NCI-H146 treated with DMSO at 0.1 percent for 48 hours (cell line): ENCODE data around the gene ZNF429.
"Not testable (repeated sequence)": the region's sequence is repeated elsewhere in the genome, so short reads cannot be mapped to it uniquely, and the experiment has no call there.

ENCODE experiments used
- DNase-seq: peaks from one replicate; lab custom pipeline; 2025; ENCODE audit not compliant: unreplicated experiment; lab: John Stamatoyannopoulos, UW

ZNF429 gene

DNA sequence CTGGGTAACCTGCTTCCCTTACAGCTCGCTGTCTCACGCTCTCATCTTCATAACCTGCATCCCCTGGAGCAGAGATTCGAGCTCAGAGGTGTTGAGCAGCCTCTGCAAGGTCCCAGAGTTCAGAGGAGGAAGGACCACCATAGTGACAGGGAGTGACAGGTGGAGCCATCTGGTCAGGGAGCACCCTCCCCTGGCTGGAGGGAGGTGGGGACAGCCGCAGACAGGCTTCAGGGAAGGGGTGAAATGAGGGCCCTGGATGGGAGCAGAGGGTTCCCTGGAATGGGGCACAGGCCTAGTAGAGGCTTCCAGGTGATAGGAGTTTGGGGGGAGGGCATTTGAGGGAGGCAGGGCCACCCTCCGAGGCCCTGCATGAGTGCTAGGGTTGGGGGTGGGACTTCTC lies 82.1 kb downstream of the ZNF429 start:
- DNase-seq: no peak

DNA sequence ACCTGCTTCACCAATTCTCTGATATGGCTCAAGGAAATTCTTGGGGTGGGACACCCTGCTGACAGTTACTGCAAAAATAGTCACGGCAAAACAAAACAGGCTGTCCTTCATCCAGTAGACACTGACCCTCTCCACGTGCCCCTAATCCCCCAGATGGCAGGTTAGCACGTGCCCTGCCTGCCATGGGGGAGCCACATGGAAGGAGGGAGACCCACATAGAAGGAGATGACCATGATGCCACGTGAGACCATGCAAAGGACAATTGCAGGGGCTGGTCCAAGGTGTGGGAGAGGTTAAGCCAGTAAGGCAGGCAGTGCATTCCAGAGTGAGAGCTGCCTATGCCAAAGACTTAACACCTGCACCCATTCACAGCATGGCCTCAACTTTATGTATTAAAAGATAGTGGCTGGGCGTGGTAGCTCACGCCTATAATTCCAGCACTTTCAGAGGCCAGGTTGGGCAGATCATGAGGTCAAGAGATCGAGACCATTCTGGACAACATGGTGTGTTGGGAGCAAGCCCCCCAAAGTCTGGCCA lies 82.7 kb downstream of the ZNF429 start:
- DNase-seq: no peak

DNA sequence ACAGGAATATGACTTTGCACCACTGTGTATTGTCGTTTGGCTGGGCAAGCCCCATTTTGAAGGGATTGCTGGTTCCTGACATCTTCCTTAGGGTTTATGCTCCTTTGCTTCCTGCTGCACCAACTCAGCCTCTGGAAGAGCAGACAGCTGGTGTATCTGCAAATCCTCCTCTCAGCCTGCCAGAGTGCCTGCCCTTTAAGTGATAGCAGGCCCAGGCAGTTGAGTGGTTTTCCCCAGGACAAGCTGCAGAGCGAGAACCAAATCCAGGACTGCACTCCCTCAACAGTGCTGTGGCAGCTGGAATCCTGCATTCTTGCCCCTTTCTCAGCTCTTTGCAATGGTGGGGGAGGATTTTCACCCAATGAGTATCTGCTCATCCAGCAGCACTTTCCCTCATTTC lies 85.5 kb downstream of the ZNF429 start:
- no peak for DNase-seq

DNA sequence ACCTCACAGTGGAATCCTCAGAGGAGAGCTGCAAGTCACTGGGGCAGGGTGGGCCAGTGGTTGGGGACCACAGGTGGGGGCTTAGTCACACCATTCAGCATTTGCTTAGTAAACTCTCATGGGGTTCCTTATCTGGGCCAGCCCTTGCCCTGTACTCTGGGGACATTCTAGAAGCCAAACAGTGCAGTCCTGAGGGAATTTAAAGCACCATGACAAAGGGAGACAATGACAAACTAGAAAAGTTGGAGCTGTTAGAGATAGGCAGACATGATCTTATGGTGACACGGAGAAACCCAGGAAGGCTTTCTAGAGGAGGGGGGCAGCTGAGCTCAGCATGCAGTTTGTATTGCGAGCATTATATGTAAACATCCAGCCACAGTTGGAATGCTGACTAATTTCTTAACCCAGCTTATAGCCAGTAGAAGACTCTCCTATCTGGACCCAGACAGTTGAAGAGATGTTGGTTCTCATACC lies 87.6 kb downstream of the ZNF429 start:
- no peak for DNase-seq

DNA sequence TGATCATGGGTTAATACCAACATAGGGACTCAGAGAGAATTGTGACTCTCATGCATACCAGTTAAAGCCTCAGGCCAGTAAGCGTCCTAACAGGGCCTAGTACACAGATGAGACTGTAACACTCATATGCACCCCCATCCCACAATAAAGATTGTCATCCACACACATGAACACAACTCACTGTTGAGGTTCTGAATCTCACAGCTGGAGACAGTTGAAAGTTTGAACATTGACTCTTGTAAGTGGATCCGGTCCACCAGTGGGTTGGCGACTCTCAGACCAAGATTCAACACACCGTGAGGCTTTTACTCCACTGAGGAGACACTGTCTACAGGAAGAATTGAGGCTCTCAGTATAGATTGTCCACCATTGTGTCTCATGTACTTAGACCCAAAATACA lies 88.1 kb downstream of the ZNF429 start:
- DNase-seq: no peak

DNA sequence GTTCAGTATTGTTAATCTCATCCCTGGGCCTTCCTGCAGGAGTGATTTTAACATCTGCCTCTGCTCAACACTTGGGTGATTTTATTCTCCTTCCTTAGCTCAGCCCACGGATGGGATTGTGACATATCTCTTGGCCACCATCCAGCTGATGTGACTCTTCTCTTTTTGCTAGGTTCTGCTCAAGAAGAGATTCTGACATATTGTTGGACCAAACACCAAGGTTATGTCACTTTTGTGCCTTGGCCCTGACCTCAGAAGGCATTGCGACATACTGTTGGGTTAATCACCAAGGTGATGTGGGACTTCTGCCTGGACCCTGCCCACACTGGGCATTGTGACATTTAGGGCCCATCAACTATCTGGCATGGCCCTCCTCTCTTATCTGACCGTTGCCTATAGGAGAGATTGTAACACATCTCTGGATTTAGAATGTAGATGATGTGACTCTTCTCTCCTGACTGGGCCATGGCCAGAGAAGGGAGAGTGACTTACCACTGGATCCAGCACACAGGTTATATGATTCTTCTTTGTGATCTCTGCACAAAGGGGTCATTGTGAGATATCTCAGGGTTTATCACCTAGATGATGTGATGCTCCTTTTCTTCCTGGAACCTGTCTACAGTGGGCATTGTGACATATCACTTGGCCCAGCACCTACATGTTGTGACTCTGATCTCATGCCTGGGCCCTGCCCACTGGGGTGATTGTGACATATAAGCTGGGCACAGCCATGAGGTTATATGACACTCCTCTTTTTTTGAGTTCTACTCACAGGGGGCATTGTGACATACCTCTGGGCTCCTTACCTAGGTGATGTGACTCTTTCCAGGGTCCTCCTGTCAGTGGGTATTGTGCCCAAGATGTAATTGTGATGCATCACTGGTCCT lies 88.8 kb downstream of the ZNF429 start:
- no peak for DNase-seq

DNA sequence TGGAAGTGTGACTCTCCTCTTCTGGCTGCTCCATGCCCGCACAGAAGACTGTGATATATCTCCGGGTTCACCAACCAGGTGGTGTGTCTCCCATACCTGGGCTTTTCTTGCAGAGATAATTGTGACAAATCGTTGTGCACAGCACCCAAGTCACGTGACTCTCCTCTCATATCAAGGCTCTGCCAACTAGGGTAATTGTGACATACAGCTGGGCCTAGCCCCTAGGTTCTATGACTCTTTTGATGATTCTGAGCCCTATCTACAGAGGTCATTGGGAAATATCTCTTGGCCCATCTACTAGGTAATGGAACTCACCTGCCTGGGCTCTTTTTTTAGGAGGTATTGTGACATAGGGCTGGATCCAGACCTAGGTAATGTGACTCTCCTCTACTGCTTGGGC lies 89.8 kb downstream of the ZNF429 start:
- no peak for DNase-seq

DNA sequence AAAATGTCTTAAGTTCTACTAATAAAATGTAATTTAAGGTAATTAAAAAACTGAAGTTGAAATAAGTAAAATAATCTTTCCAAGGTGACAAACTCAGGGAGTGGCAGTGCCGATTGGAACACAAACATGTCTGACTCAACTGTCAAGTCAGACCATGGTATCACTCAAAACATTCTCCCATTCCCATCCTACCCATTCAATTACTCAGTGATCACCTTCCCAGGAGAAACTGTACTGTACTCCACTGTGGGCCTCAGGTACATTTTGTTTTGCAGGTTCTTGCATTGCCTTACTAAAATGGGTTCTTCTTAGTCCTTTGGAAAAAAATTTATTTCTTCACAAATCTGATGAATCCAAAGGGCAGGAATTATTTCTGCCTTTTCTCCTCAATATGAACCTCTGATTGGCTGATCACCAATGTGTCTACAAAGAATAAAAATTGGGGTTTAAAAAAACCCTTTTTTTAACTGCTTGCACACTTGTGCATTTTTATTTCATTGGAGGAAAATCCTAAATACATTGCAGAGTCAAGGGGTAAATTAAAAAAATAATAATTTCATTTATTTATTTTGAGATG lies 96.8 kb downstream of the ZNF429 start:
- no peak for DNase-seq

DNA sequence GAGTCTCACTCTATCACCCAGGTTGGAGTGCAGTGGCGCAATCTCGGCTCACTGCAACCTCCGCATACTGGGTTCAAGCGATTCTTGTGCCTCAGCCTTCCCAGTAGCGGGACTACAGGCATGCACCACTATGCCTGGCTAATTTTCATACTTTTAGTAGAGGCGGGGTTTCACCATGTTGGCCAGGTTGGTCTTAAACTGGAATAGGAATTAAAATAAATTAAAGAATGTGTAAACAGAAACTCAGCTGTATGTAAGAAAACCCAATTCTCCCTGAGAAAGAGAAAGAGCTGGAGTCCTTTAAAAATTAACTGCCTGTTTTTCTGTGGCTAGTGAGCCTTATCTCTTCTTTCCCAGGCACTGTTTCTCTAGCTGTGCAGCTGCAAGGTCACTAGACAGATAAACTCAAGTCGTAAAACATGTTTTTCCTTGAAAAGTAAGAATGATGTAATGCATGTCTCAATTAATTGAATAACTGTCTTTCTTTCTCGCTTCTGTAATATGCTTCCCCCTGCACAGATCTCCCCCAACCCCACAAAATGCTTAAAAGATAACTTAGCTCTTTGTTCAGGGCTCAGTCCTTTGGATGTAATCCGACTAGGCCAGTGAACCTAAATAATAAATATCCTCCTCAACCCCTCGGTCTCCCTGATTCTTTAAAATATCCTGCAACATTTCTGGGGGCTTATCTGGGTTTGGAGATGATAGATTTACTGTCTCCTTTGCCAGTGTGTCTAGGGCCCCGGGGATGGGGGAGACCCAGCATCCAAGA lies 97.4 kb downstream of the ZNF429 start:
- not testable (repeated sequence) for DNase-seq

DNA sequence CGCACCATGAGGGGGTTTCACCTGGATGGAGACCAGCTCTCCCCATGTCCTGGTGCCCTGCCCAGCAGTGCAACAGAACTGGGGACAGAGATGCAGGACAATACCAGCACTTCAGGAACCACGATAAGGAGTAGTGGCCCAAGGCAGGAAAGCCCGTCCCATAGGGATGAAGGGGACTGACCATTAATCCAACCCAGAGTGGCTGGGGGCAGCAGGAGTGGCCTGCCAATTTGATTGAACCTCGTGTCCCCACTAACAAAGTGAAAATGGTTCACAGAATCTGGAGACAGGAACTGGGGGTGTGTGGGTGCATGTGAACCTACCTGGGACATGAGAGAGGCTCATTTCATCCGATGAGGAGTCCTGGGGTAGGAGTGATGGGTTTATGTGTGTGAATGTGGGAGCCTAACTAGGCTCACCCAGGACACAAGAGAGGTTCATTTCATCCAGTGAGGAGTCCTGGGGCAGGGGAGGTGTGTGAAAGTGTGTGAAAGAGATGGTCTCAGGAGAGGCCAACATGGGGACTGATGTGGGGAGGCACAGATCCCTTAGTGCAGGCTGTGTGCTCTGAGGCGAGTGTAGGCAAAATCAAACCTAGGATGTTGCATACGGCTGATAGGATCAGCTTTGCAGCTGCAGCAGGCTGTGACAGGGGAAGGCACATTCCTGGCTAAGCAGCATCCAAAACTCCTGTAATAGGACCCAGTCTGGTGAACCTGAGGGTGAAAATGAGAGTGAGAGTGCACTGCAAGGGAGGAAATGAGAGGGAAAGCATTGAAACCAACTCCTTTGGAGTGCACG lies 98.2 kb downstream of the ZNF429 start:
- no peak for DNase-seq

DNA sequence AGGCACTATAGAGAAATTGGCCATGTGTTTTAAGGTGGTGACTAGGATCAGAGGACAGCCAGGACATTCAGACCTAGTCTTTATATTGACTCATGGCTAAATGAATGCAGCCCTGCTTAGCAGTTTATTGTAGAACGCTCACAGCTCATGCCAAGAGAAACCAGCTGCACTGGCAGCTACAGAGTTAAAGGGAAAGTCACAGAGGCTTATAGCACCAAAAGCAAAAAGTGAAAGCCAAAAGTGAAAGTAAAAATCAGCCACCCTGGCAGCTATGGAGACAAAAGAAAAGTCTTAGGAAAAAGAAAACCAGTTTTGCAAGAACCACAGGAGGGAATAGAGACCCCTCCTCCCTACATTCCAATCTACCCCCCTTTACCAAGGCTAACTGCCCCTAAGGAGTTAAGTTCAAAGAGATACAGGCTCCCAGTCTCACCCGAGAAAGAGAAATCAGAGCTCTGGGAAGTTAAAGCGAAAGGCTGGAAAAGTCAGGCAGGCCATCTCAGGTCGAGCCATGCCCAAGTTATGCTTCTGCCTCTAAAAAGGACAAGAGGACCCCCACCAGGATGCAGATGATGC lies 99.0 kb downstream of the ZNF429 start:
- no peak for DNase-seq
